ENCODE measurements around the gene PDE3A. TPM values are rescaled to one million over a fixed set of nuclear protein-coding genes. Genes with fewer than 3 reads are reported as not detected.

PDE3A gene
- polyA plus RNA-seq, 1 of the 3 experiments (the other 2 are of a cell fraction): 0.67 TPM

GRCh38 chr12:20452496-20453010 is 84.2 kb downstream of the PDE3A start:
- ChIA-PET POLR2A (no interaction called here), CTCF (no interaction called here)
- H3K79me2 ChIP-seq (ENCODE audit: insufficient read depth): peaks cover 35% of the 10 kb centered on the region
- peak overlapping the region; percentile 23; the same call in 1 of the 2 replicates for H3K4me2 ChIP-seq
- DNase-seq: no peak
- no peak for TF ChIP-seq FOXM1 (IDR thresholded peaks at IDR 0.05; ENCODE audit: low read depth)
- TF ChIP-seq TEAD4 (IDR thresholded peaks at IDR 0.05; ENCODE audit: borderline replicate concordance, insufficient read depth): no peak
- no peak for TF ChIP-seq MXI1 (IDR thresholded peaks at IDR 0.05; ENCODE audit: low read depth, low read length)
- no peak for TF ChIP-seq POLR2AphosphoS5 (IDR thresholded peaks at IDR 0.05; ENCODE audit: low read depth, low read length)
- no peak for TF ChIP-seq USF1 (IDR thresholded peaks at IDR 0.05; ENCODE audit: borderline replicate concordance, low read depth)
- no peak for TF ChIP-seq GATA2 (CRISPR knock-in tag; IDR thresholded peaks at IDR 0.05)
- TF ChIP-seq IRF3 (IDR thresholded peaks at IDR 0.05; ENCODE audit: low read depth, low read length): no peak
- TF ChIP-seq RAD21 (IDR thresholded peaks at IDR 0.05; ENCODE audit: low read length): no peak
- no peak for TF ChIP-seq ZBTB33 (IDR thresholded peaks at IDR 0.05; ENCODE audit: borderline replicate concordance, low read depth)
- TF ChIP-seq REST (IDR thresholded peaks at IDR 0.05; ENCODE audit: low read depth, low read length): no peak
- TF ChIP-seq YY1 (IDR thresholded peaks at IDR 0.05; ENCODE audit: low read depth): no peak
- TF ChIP-seq PBX3 (IDR thresholded peaks at IDR 0.05): no peak
- TF ChIP-seq RXRA (IDR thresholded peaks at IDR 0.05; ENCODE audit: borderline replicate concordance, low read depth): no peak
- TF ChIP-seq SMC3 (IDR thresholded peaks at IDR 0.05; ENCODE audit: low read depth, low read length): no peak
- no peak for TF ChIP-seq NRF1 (IDR thresholded peaks at IDR 0.05; ENCODE audit: low read depth, low read length)
- no peak for TF ChIP-seq NFIC (IDR thresholded peaks at IDR 0.05; ENCODE audit: borderline replicate concordance)
- no peak for TF ChIP-seq CTCF (IDR thresholded peaks at IDR 0.05)
- TF ChIP-seq GABPA (IDR thresholded peaks at IDR 0.05; ENCODE audit: low read depth): no peak
- no peak for TF ChIP-seq ELF1 (IDR thresholded peaks at IDR 0.05)
- no peaks in the 10 kb centered on the region for H3K9me2 ChIP-seq
- no peak overlapping the region for H3K9ac ChIP-seq
- H3K4me1 ChIP-seq (ENCODE audit: control insufficient read depth in 1 of 2, insufficient read depth in 2 of 2, low read depth in 1 of 2, low read length in 1 of 2): peaks cover 6 to 7% of the 10 kb centered on the region in 2 experiments
- peaks cover 21% of the 10 kb centered on the region for H3F3A ChIP-seq (replicated peaks; ENCODE audit: insufficient read depth)
- peak overlapping the region in 1 of 2 experiments; percentile 84; a peak in 2 of 4 replicates for H3K27ac ChIP-seq (ENCODE audit: low read depth in 2 of 2, low read length in 1 of 2)
- 92% methylated on average over 4 of the region's 4 CpGs for WGBS (ENCODE audit: low lambda C conversion rate)
- no peaks in the 10 kb centered on the region for H3K36me3 ChIP-seq (replicated peaks in 1 of 2; ENCODE audit: control insufficient read depth in 1 of 2, insufficient read depth in 2 of 2, low read length in 1 of 2)
- no peaks in the 10 kb centered on the region for H3K27me3 ChIP-seq (ENCODE audit: insufficient read depth)
- H3K4me3 ChIP-seq (ENCODE audit: low read depth in 2 of 2, low read length in 1 of 2): no peak overlapping the region
- H3K9me3 ChIP-seq: no peaks in the 10 kb centered on the region
- H2AFZ ChIP-seq (ENCODE audit: low read depth): no peak overlapping the region
- H4K20me1 ChIP-seq (ENCODE audit: insufficient read depth): no peaks in the 10 kb centered on the region

Data from SK-N-SH (cell line).